Germinal center (tissue), 1 donor: ENCODE measurements around the gene CFAP206.

Experiments used
- DNase-seq: peaks from one replicate; pipeline ENCODE4 v3.0.0; 2012; ENCODE audit warnings: mixed read lengths, low spot score

CFAP206 gene

GRCh38 chr6:87407901-87408720 lies at the start of gene CFAP206:
CFAP206 (plus strand) TSS chr6:87407972; CDS start chr6:87409840, 1,868 bp downstream.
- peak; percentile 90 for DNase-seq

- no peak for DNase-seq
Observed at GRCh38 chr6:87364602-87365252, 43.0 kb upstream of the CFAP206 start.

GRCh38 chr6:87366072-87366827 lies 41.5 kb upstream of the CFAP206 start:
- DNase-seq = no peak

GRCh38 chr6:87366899-87367298 lies 40.9 kb upstream of the CFAP206 start:
- DNase-seq = no peak

GRCh38 chr6:87373377-87373776 lies 34.4 kb upstream of the CFAP206 start:
- DNase-seq = no peak

GRCh38 chr6:87375315-87375714 lies 32.5 kb upstream of the CFAP206 start:
- no peak for DNase-seq

GRCh38 chr6:87376643-87377042 lies 31.1 kb upstream of the CFAP206 start:
- no peak for DNase-seq

- DNase-seq = peak; percentile 13
Observed at GRCh38 chr6:87378947-87379346, 28.8 kb upstream of the CFAP206 start.

- DNase-seq = no peak
Observed at GRCh38 chr6:87382861-87383260, 24.9 kb upstream of the CFAP206 start.

GRCh38 chr6:87384038-87384437 lies 23.7 kb upstream of the CFAP206 start:
- no peak for DNase-seq

GRCh38 chr6:87384449-87384848 lies 23.3 kb upstream of the CFAP206 start:
- no peak for DNase-seq

GRCh38 chr6:87391334-87391733 lies 16.4 kb upstream of the CFAP206 start:
- DNase-seq = peak; percentile 28

- DNase-seq = peak; percentile 48
Observed at GRCh38 chr6:87393026-87393622, 14.6 kb upstream of the CFAP206 start.

GRCh38 chr6:87395431-87395830 lies 12.3 kb upstream of the CFAP206 start:
- no peak for DNase-seq

- DNase-seq = peak; percentile 27
Observed at GRCh38 chr6:87396595-87397392, 11.0 kb upstream of the CFAP206 start.

GRCh38 chr6:87397656-87398055 lies 10.1 kb upstream of the CFAP206 start:
- DNase-seq = no peak

GRCh38 chr6:87401832-87402231 lies 5.9 kb upstream of the CFAP206 start:
- DNase-seq = no peak

- DNase-seq = no peak
Observed at GRCh38 chr6:87407561-87407900, 241 bp upstream of the CFAP206 start.

- no peak for DNase-seq
Observed at GRCh38 chr6:87408721-87409155, 966 bp downstream of the CFAP206 start.

GRCh38 chr6:87419266-87419665 lies 11.5 kb downstream of the CFAP206 start:
- DNase-seq = no peak

GRCh38 chr6:87420360-87420759 lies 12.6 kb downstream of the CFAP206 start:
- no peak for DNase-seq

GRCh38 chr6:87421576-87421975 lies 13.8 kb downstream of the CFAP206 start:
- no peak for DNase-seq
